GM18507 (cell line): ENCODE measurements around the gene BRD7.

Experiments used
- DNase-seq: peaks from one replicate; pipeline ENCODE4 v3.0.0; 2011; ENCODE audit warnings: low read depth; ENCODE audit not compliant: insufficient read length; ENCODE audit errors: extremely low spot score
- FAIRE-seq: peaks from 2 replicates; lab custom pipeline; 2011; peaks lifted over from hg19 to GRCh38; lab: Jason Lieb, UNC

Gene BRD7

DNA sequence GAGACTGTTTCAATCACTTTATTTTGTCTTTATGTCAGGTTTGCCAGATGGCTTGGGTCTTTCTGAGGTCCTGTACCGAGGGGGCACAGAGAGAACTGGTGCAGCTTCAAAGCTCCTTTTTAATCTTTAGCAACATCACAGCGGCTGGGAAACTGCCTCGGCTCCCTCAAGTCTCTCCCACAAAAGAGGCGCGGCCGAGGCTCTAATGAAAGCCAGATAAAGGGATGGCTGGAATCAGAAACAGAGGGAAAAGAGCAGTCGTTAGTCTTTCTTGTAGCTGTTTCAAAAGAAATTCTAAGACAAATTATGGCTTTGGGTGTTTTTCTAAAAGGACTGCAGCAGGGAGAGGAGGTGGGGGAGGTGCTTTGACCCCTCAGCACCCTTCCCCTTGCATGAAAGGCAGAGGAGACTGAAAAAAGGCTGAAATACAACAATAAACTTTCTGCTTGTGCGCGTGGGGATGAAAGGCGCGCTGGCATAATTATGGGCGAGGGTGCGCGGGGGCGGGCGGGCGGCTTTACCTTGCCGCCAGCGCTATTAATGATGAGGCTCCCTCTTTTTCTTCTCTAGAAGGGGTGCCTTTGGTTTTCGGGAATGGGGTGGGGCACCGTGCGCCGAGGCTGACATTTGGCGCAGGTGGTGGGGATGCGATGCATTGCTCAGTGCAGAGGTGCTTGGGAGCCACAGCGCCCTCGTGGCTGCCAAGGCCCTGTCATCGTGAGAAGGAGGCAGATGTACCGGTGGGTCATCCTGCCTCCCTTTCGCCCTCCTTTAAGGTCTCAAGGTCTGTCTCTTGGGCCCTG, 22.3 kb upstream of the BRD7 start:
- DNase-seq (no peak), FAIRE-seq (no peak)

DNA sequence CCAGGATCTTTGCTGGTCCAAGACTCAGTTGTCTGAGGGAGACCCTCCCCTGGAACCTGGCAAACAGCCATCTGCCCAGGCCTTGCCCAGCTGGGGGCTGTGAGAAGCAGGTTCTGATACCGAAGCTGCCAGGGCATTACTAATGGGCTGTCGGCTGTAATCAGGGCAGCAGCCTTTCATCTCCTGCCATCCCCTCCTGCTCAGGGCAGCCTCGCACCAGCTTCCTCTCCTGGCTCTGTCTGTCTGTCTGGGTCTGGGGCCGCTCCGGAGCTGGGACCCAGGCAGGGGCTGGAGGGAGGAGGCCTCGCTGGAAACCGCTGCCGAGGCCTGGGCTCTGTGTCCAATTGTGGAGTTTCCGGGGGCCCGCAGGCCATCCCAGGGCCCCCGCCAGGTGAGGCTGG, 21.6 kb upstream of the BRD7 start:
- no peak for FAIRE-seq
- DNase-seq, result no peak

DNA sequence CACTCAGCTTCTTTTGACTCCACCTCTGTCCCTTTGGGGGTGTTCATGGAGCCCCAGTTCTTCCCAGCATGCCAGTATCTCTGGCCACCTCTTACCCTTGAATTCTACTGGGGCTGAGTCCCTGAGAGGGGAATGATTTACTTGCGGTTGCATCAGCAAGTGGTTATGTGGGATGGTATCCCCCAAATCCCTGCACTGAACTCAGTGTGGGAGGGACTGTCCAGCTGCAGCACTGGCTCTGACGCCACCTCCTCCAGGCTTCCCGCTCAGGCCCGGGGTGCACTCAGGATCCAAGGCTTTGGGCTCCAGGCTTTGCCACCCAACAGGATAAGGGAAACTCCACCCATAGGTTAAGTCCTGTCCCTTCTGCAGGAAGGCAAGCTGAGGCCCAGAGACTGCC, 21.1 kb upstream of the BRD7 start:
- no peak for FAIRE-seq
- DNase-seq, result no peak

DNA sequence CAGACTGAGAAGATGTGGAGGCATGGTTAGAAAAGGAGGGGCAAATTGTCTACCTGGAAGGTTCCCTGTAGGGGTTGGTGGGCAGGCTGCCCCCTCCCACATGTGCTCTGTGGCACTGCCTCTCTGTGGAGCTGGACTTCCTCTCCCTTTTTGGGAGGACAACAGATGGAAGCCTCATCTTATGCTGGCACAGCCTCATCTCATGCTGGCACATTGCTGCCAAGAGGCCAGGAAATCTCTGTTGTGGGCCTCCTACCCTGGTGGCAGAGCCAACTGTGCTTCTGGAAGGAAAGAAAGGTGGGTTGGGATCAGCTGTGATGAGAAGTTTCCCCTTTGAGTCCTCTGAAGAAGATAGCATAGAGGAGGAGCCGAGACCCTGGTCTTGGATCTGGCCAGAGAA, 19.7 kb upstream of the BRD7 start:
- DNase-seq, result no peak

DNA sequence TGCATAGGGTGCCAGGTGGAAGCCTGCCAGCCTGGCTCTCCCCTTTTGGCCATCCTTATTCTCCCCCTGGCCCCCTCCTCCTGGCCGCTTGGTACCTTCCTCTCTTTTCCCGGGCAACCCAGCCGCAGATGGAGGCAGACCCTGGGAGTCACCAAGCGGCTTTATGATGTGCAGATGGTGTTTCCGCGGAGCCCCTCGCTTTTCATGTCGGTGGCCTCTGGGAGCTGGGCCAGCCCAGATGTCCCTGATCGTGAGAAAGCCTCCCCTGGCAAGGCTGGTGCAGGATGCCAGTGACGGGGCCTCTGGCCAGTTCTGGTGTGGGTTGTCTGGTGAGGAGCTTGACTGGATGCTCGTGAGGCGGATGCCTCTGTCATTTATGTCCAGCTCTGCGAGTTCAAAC, 18.0 kb upstream of the BRD7 start:
- FAIRE-seq, result no peak
- no peak for DNase-seq

More for the DNA sequence above, 19.7 kb upstream of the BRD7 start:
- FAIRE-seq, result no peak

DNA sequence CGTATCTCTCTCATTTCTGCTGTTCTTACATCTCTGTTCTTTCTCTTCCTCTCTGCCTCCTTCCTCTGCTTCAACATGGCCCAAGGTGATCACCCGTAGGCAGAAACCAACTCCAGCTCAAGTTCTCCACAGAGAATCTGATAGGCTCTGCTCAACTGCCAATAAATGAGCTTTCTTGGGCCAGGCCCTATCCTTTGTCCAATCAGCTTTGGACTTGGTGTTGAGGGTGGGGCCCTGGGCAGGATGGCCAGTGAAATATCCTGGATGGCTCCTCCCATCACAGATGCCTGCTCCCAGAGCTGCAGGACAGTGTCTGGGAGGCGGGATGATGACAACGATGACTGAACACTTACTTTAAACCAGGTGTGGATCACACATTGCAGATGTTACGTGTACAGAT, 17.4 kb upstream of the BRD7 start:
- DNase-seq (no peak), FAIRE-seq (no peak)

DNA sequence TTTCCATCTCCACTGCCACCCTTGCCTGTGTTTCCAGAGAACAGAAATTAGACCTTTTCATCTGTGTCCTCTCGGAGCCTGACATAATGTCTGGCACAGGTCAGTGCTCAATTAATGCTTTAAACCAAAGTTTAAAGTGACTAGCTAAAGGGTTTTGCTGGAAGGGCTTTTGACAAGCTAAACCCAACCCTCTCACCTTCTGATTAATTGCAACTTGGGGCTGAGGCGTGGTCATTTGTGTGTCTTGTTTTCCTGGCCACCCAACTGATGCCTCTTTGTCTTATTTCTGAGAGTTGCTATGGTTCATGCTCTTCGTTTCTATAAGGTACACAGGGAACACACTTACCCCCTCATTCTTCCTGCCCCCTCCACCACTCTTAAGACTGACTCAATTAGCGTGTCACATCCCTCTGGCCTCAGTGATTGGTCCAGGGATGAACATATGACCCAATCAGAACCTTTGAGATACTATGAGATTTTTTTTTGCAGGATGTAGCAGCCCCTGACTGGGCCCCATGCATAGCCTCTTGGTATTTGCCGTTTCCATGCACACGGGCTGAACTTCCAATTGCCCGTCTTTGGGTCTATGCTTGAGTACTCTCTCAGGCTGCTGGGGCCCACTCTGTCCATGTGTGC, 15.8 kb upstream of the BRD7 start:
- FAIRE-seq (no peak), DNase-seq (no peak)

DNA sequence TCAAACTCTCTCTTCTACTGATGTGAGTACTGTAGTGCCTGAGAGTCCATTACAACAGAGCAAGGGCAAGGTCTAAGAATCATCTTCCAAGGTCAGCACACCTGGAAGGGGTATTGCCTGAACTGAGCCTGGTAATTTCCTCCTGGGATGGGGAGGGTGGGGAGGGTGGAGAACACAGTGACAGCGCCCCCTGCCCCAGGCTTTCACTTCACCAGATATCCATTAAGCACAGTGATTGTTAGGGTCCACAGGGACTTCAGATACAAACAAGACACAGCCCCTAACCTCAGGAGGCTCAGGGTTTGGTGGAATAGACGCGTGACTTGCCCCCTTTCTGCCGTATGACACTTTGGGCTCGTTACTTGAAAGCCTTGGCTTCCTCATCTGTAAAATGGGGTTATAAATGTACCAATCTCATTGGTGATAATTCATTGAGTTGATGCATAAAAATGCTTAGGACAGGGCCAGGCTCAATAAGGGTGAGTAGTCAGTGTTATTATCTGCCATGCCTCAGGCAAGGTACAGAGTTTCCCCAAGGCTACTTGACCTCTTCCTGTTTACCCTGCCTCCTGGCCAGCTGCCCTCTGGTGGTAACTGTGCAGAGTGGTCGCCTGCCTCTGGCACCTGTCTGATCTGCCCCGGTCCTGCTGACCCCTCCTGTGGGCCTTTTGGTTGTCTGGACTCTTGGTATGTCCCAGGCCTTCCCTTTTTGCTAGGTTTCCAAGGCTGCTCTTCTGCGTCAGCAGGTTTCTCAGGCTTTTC, 13.1 kb upstream of the BRD7 start:
- DNase-seq (no peak), FAIRE-seq (peak; percentile 48)

DNA sequence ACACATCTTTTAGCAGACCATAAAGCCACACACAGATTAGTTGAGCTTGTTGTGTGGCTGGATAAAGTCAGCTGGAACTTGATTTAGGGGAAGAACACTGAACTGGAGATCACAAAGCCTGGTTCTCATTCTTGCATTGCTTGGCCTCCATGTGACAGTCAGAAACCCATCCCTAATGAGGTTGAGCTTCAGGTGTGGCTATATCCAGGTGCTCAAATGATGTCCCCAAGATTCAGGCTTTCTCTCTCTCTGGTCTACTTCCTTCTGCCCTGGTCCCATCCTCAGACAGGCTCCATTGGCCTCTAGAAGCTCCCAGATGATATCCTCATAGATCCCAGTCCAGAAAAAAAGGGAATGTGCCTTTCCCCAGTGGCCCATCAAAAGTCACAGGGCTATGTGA, 9.6 kb upstream of the BRD7 start:
- FAIRE-seq (no peak), DNase-seq (no peak)

DNA sequence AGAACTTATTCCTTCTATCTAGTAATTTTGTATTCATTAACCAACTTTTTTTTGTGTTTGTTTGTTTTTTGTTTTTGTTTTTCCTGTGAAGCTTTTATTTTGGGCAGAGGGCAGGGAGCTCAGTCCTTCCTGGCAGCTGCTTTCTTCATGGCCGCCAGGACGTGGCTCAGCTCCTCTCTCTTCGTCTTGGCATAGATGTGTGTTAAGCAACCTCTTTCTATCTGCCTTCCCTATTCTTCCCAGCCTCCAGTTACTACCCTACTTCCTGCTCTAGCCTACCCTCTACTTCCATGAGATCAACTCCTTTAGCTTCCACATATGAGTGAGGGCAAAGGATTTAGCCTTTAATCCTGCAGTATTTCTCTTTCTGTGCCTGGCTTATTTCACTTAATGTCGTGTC, 8.2 kb upstream of the BRD7 start:
- FAIRE-seq (no peak), DNase-seq (no peak)

DNA sequence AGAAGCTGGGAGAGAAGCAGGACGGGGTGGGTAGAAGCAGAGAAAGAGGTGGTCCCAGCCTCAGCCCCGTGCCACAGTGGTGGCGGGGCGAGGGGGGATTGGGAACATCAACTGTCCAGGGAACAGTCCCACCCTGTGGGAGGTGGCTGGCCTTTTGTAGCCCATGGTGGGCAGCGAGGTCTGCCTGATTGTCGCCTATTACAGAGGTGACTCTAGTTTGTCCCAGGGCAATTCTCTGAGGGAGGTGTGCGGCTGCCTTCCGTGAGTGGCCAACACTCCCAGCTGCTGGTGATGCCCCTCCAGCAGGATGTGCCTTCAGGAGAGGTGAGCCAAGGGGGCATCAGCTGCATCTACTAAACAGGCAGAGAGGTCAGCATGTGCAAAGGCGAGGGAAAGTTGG, 5.0 kb upstream of the BRD7 start:
- FAIRE-seq, result no peak

DNA sequence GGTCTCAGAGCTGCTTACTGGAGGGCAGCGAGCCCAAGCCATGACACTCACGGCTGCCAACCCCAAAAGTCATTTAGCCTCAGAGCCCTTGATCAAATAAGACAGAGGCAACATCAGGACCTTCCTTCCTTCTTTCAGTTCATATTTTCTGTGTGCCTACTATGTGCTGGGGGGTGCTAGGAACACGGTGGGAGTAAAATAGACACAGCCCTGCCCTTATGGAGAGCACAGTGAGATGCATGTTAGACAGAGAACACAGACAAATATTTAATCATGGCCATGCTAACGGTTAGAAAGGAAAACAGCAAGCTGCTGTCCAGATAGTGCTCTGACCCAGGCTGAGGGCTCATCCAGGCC, 4.5 kb upstream of the BRD7 start:
- FAIRE-seq, result no peak
- DNase-seq, result no peak

More for the DNA sequence above, 5.0 kb upstream of the BRD7 start:
- no peak for DNase-seq

DNA sequence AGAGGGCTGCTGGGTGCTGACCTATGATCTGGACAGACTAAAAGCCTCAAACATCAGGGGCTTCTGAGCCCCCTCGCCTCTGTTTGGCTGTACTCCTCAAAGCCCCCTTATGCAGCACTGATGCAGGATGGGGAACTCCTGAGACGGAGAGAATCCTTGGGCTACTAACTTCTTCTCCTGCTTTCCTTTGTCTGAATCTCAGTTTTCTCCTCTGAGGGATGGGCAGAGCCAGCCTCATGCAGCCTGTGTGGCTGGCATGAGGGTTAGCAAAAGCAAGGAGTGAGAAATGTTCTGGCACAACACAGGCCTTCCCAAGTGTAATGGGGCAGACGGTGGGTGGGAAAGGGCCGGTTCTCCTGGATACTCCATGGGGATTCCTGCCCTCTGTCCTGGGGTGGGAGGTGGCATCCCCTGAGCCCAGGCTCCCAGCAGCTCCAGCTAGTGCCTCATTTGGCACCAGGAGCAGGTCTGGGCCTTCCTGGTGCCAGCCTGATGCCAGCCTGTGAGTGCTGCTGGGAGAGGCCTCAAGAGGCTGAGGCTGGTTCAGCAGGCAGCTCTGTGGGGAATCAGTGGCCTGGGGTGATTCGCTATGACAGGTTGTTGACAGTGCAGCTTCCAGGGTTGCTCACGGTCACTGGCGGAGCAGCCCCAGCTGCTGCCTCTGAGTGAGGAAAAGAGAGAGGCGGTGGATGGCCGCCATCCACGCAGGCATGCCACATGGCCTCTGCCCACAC, 4.0 kb upstream of the BRD7 start:
- no peak for FAIRE-seq
- no peak for DNase-seq

DNA sequence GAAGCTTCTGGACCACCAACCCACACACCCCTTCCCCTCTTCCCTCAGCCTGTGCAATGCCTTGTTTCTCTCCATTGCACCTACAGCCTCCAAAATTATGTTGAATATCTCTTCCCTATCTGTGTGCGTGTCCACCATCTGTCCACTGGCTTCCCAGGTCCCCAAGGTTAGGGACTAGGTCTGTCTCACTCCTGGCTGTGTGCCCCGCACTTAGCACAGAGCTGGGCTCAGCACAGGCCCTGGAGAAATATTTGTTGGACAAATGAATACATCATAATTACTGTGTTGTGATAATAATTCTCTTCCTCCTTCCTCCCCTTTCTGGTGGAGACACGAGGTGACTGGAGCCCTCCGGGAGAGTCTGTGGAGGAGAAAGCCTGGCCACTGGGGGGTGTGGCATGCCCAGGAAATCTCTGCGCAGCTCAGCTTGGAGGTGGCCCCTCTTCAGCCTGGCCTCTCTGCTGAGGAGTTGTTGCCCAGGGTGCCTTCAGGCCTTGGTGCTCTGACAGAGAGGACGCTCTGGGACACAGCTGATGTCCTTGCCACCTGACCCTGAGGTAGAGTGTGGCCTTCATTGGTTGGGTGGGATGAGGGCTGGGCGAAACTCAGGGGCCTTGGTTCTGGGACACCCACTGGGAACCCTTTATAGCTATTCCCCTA, 3.3 kb upstream of the BRD7 start:
- no peak for FAIRE-seq

DNA sequence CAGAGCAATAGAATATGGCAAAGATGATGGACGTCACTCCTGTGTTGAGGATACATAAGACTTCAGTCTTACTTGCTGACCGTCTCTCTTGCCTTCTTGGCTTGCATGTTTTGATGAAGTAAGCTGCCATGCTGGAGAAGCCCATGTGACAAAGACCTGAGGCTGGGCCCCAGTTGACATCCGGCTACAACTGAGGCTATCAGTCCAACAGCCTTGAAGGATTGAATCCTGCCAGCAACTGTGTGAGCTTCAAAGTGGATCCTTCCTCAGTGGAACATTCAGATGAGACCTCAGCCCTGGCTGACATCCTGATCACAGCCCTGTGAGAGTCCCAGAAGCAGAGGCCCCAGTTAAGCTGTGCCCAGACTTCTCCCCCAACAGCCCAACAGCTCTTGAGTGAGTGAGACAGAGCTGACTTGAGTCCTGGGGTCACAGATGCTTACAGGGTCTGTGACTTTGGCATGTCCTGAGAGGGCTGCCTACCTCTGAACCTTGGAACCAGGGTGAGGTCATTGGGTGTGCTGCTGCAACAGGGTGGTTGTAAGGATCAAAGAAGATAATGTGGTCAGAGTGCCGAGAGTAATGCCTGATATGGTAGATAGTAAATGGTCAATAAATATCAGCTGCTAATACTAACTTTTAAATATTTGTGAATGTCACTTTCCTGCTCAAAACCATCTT, 2.4 kb upstream of the BRD7 start:
- FAIRE-seq (no peak), DNase-seq (no peak)

More for the DNA sequence above, 3.3 kb upstream of the BRD7 start:
- DNase-seq, result no peak

DNA sequence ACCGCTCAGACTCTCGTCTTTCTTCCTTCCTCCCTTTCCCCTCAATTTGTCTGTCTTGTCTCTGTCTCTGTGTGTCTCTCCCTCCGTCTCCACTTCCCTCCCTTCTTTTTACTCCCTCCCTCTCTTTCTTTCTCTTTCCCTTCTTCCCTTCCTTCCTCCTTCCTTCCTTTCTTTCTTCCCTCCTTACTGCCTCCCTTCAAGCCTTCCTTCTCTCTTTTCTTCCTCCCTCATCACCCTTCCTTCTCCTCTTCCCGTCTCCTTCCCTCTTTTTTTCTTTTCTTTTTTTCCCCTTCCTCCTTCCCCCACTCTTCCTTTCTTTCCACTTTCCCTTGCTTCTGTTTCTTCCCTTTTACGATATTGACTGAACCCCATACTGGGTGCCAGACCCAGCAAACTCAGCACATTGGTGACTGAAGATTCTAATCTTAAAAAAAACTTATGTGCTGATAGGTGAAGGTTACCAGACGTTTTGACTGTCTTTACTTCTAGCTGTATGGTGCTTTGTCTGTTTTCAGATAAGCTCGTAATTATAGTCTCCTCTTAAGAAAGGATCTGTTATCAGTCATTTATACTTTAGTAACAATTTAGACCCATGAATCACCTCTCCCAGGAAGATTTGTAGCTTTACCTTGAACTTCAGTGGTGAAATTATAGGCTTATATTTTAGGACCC, 481 bp upstream of the BRD7 start:
- FAIRE-seq (no peak), DNase-seq (no peak)

DNA sequence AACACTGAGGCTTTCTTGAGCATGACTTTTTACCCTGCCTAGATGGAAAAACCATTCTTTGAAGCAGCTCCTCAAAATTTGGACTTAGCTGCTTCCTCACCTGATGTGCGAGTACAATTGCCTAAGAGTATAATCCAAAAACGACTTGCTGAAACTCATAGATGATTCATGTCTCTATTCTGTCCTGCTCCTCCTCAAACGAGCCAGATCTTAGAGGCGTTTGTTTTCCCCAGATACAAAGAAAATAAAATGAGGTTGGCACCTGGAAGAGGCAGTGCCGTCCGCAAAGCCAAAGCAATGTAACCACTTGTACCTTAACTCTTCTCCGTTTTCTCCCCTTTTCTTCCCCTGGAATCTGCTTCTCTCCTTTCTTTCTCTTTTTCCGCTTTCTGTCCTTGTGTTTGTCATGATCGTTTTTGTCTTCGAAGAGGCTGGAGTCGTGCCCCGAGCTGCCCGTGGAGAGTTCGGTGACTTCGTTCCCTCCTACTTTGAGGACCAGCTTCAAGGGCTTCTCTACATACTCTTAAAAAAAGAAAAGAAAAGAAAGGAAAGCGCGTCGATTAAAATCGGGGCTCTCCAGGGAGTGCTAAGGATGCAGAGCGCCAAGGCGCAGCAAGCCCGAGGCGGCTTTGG, 895 bp downstream of the BRD7 start:
- FAIRE-seq, result peak; percentile 67
- no peak for DNase-seq
